KBM-7 (cell line): ENCODE results near the gene LAMP2.

Experiments
- DNase-seq: peaks from one replicate; pipeline ENCODE4 v3.0.0-alpha.2; 2015
- in situ Hi-C: fragments of 300-500 bp; cut with MboI; formaldehyde crosslinking; loops from 2 replicates; pipeline ENCODE4 v1.14.3; 2020; ENCODE audit warnings: low sequenced_read_pairs, low pct_unique_long_range_greater_than_20kb, mixed read lengths

The LAMP2 gene

DNA sequence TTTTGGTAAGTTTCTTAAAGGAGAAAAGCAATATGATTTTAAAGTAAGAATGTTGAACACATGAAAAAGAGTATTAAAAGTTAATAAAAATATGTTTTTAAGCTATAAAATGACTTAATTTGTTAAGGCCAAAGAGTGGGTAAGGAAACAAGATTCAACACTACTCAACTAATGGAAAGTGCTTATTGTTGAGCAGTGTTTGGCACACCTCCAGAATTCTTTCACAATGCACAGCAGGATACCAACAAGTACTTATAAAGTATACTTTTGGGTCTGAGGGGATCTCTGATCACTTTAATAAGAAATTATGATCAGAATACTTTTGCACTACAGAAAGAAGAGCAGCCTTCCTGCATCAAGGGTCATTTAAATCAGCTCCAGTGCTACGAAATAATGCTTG lies 5.9 kb downstream of the LAMP2 start:
- in situ Hi-C loops: no loop called here

DNA sequence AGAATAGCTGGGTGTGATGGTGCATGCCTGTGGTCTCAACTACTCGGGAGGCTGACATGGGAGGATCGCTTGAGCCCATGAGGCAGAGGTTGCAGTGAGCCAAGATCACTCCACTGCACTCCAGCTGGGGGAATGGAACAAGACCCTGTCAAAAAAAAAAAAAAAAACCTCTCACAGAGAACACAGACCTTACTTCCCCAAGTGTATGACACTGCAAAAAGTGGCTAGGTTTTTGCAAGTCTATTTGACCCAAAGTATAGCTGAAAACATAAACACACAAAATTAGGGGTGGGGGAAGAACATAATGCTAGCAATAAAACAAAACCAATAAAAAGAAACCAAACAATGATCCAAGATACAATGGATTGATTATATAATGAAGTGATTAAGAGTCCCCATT lies 6.7 kb downstream of the LAMP2 start:
- peak; percentile 80 for DNase-seq
- in situ Hi-C loops: no loop called here

More for the DNA sequence above, 5.9 kb downstream of the LAMP2 start:
- peak; percentile 52 for DNase-seq

DNA sequence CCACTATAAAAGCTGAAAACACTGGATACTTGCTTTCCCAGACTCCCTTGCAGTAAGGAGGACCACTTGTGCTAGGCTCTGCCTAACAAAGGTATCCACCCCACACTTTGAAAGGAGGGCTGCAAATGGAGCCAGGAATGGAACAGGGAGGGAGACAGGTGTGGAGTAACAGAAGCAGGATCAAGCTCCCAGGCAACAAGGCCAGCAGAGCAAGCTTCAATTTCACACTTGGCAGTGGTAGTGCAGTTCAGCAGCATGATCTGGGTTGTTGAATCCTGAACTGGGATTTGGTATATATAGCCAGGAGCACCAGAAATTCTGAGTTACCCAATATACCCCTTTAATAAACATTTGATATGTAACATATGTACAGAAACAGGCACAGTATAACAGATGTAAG lies 9.8 kb downstream of the LAMP2 start:
- DNase-seq: no peak
- in situ Hi-C loops: no loop called here

DNA sequence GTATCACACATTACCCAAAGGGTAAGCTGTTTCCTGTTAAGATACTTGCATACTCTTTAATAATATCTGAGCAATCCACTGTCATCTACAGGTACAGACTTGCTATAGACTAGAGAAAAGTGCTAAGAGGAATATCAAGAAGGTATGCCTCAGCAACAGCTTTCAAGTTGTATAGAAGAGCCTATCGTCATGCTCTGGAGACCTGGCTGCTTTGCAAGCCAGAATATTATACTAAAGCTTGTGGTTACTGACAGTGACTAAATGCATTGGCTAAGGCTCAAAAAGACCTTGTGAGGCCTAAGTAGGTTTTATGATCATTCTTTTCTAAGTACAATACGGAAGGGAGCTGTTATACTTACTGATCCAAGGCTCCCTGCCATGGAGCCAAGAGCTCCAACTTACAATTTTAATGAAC lies 11.3 kb downstream of the LAMP2 start:
- in situ Hi-C loops: no loop called here
- DNase-seq: peak; percentile 78

DNA sequence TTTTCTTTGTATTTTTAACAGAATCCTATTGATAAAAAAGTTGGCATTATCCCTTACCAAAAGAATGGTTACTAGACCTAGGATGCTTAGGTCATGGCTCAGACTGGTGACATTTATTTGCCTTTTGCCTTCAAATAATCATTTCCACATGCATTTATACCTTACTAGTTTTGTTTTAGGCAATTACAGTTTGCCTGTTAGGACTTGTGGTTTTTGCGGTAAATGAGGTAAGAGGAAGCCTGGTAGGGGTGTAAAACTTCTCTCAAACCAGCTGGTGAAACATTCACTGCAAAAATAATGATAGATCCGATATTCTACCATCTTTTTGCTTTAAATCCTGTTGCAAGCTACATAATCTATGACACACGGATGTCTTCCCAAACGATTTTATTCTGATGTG lies 12.1 kb downstream of the LAMP2 start:
- peak; percentile 84 for DNase-seq
- in situ Hi-C loops: no loop called here

DNA sequence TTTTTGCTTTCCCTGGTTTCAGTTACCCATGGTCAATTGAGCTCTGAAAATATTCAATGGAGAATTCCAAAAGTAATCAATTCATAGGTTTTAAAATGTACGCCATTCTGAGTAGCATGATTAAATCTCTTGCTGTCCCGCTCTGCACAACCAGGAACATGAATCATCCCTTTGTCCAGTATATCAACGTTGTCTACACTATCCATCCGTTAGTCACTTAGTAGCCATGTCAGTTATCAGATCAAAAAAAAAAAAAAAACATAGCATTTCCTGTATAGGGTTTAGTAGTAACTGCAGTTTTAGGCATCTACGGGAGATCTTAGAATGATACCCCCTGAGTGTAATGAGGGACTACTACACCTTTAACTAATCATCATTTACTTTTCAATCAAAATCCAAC lies 15.1 kb downstream of the LAMP2 start:
- in situ Hi-C loops: no loop called here
- no peak for DNase-seq

DNA sequence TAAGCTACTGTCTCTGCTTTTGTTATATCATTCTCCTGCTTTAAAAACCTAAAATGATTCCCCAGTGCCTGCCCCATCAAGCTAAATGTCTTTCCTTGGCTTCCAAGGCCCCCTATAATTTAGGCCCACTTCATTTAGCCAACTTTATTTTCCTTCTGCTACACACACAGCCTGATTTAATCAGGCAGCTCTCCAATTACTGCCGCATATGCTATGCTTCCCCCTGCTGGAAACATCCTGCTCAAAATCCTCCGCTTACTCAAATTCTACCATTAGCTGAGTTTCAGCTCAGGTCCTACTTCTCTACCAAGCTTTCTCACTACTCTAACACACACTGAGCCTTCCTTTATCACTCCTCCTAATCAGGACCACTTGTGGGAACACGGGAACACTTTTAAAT lies 17.0 kb downstream of the LAMP2 start:
- DNase-seq: peak; percentile 80
- in situ Hi-C loops: no loop called here

DNA sequence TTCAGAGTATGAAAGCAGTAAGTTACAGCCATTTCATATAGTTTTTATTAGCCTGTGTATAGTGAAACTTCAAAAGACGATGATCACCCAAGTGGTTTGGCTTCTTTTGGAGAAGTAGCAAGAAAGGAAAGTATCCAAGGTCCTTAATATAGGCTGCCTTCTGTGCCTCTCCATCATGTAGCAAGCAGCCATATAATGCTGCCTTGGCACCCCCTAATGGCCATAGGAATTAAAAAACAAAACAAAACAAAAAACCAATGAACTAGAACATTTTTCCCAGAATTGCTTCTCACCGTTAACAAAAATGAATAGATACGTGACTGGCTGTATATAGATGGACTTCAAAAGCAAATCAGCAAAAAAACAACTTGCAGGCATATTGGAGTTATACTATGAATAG lies 18.9 kb downstream of the LAMP2 start:
- peak; percentile 66 for DNase-seq
- in situ Hi-C loops: no loop called here

GRCh38 chrX:120446498-120446897 lies 22.6 kb downstream of the LAMP2 start:
- in situ Hi-C loops: no loop called here
- DNase-seq: no peak

DNA sequence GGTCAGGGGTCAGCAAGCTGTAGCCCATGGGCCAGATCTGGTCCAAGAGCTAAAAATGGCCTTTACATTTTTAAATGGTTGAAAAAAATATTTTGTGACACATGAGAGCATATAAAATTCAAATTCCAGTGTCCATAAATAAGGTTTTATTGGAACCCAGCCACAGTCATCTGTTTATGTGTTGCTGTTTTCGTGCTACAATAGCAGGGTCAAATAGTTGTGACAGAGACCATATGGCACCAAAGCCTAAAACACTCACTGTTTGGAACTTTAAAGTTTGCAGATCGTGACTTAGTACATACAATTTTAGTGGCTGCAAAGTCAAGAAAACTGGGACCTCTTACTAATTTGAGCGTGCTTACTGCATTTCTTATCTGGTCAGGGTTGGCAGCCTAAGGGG lies 29.2 kb downstream of the LAMP2 start:
- no peak for DNase-seq
- in situ Hi-C loops: no loop called here

- in situ Hi-C loops: no loop called here
Measured at GRCh38 chrX:120429776-120430540, 39.1 kb downstream of the LAMP2 start.

GRCh38 chrX:120428309-120428708 lies 40.8 kb downstream of the LAMP2 start:
- in situ Hi-C loops: no loop called here
- no peak for DNase-seq

More at GRCh38 chrX:120429776-120430540, 39.1 kb downstream of the LAMP2 start:
- DNase-seq: no peak

DNA sequence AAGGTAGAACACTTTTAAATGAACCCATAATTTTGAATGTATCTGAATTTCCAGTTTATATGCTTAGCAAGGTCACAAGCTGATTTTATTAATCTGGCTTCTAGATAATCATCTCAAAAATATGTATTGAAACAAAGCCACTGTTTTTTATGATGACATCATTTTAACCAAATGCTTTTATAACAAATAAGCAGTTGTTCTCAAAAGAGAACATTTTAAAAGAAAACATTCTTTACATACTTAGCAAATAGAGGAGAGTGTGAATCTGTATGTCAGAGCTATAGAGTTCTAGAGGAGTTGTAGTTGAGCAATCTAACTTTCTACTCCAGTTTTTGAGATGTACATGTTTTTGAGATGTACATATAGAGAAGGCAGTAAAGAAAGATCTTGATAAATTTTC lies 42.5 kb downstream of the LAMP2 start:
- no peak for DNase-seq
- in situ Hi-C loops: no loop called here

DNA sequence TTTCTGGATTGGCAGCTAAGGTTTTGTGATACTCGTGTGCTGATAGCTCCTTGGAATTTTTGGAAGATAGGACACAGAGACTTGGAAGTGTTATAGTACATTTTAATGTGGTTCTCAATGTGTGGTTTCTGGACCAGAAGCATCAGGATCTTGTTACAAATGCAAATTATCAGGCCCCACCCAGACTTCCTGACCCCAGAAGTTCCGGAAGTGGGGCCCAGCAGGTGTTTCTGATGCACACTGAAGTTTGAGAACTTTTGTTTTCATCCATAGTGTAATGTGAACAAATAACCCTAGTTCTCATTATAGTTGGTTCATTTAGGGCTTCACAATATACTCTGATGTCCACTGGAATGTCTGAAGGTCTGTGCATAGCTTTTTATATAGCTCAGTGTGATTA lies 49.6 kb downstream of the LAMP2 start:
- peak; percentile 24 for DNase-seq
- in situ Hi-C loops: no loop called here

DNA sequence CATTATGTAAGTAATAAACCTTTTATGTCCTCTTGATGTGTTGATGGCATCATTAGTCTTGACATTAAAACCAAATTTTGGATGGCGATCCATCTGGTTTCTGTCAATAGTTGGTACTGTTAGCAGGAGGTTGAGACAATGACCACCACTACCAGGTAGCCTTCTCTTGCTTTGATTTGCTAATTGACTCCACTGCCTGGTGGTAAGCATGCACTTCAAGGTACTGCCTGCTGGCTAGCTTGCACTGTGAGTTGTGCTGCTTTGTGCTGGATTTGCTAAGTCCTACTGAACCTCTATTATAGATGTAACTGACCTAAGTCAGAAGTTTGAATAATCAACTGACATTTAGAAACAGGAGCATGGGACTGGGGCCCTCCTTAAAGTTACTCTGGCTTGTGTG lies 60.9 kb downstream of the LAMP2 start:
- in situ Hi-C loops: no loop called here
- no peak for DNase-seq

GRCh38 chrX:120406638-120407037 lies 62.5 kb downstream of the LAMP2 start:
- no peak for DNase-seq
- in situ Hi-C loops: no loop called here

- in situ Hi-C loops: no loop called here
- no peak for DNase-seq
Measured at GRCh38 chrX:120402369-120402768, 66.7 kb downstream of the LAMP2 start.

DNA sequence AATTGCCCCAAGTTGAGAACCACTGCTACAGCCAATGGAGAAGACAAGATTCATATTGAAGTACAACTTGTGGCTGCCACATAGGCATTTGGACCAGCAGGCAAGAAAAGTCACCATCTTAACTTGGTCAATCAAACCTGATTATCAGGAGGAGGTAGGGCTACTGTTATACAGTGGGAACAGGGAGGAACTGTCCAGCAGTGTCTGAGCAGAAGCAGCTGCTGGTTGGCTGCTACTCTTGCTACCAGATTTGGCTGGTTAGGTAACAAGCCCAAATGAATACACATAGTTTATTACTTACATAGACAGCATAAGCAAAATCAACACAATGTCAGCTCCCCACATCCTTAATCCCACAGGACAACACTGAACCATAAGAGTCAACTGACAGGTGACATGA lies 67.8 kb downstream of the LAMP2 start:
- no peak for DNase-seq
- in situ Hi-C loops: no loop called here

DNA sequence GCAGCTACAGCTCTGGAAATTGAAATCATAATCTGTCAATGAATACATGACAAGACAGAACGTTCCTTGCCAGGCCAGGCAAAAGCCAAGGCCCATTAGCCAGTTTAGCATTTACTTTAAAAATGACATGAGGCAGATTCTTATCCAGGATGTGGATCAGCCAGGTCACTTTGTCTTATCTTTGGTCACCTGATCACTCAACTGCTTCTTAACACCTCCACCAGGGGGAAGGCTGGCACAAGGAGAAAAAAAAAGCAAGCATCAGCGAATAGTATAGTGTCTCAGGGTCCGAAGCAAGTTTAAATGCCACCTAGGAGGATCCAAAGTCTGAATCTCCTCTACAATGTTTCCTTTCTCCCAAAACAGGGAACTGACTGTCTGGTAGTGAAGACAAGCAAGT lies 88.4 kb downstream of the LAMP2 start:
- in situ Hi-C loops: no loop called here
- DNase-seq: peak; percentile 65

DNA sequence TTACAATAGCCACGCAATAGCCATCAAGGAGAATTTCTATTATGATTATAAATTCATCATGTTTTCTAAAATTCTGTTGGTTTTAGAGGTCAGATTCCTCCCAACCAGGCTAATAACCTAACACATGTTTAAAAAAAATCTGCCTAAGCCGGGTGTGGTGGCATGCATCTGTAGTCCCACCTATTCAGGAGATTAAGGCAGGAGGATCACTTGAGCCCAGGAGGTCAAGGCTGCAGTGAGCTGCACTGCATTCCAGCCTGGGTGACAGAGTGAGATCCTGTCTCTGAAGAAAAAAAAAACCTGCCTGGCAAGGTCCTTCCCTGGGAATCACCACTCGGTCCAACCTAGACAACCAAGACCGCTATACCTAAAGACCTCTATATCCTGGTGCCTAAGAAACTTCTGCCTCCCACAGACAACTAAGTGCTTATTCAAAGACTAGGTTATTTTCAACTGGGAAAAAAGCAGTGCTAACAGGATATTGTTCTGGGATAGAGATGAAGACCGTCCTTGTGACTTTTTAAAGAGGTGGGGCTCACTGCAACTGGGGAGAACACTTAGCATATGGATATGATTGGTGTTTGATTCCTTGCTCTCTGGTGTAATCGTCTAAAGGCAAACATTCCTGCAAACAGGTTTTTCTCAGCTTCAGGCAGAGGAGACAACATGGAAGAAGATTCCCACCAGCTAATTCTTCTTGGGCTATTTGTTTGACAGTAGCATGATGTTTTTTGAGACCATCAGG lies 89.0 kb downstream of the LAMP2 start:
- DNase-seq: no peak
- in situ Hi-C loops: no loop called here

- no peak for DNase-seq
- in situ Hi-C loops: no loop called here
Measured at GRCh38 chrX:120378570-120378969, 90.5 kb downstream of the LAMP2 start.
